Omental fat pad (tissue), 4 donors: Measurements from ENCODE around the gene CAPS. TPM values are rescaled to one million over a fixed set of nuclear protein-coding genes. Genes with fewer than 3 reads are reported as not detected.

Experiments used
- ATAC-seq: fragments of 150-250 bp; one replicate; pipeline ENCODE4 v1.9.1; 2016; ENCODE audit warnings: mild to moderate bottlenecking, moderate library complexity; ENCODE audit not compliant: low FRiP score
- DNase-seq: peaks from one replicate; pipeline ENCODE4 v3.0.0-alpha.2; 2019; ENCODE audit warnings: low spot score
- total RNA-seq, 4 donors: library from RNA; depleted of rRNA; stranded (reverse); fragments of >200 nt; gene quantifications; one replicate each; pipeline ENCODE4 v1.1.0, GENCODE V29; 2016
- TF ChIP-seq, protein P1 (sequence below), 3 donors: fragments of 450-650 bp; IDR thresholded peaks; one replicate each; pipeline ENCODE4 v1.5.1; 2016 to 2017; ENCODE audit warnings: antibody characterized with exemption in 3 of 3, mild to moderate bottlenecking in 3 of 3, moderate library complexity in 2 of 3

Gene CAPS
- total RNA-seq, 4 donors from 2014 or later = 2.3 to 9.0 (median 4.6) TPM

DNA sequence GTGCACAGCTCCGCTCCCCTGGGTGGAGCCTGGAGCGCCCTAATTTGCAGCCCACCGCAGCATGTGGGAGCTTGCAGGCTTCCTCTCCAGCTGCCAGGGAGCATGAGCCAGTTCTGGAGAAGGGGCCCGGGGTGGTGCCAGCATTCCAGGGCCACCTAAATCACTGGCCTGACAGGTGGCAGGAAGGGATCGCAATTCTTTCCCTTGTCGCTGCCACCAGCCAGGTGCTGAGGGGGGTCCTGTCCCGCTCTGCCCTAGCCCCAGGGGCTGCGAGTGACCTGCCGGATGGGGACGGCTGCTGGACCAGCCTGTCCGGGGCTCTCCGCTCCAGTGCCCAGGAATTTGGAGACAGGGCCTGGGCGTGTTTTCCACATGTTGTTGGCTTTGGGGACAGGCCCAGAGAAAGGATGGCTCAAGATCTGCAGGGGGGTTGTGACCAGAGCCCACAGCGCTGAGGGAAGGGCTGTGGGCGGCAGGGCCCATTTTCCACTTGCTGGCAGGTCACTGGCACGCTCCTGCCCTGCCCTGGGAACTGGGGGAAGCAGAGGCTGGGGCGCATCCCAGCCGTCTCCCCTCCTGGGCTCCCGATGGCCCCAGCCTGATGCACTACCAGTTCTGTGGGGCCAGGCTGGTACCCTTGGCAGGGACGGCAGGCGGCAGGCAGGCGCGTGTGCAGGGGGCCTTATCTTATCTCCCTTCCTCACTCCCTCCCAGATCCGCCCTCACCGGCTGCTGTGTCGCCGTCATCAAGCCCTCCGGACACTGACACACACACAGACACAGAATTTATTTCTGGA lies 19.9 kb upstream of the CAPS start:
- no peak for ATAC-seq
- no peak for DNase-seq

DNA sequence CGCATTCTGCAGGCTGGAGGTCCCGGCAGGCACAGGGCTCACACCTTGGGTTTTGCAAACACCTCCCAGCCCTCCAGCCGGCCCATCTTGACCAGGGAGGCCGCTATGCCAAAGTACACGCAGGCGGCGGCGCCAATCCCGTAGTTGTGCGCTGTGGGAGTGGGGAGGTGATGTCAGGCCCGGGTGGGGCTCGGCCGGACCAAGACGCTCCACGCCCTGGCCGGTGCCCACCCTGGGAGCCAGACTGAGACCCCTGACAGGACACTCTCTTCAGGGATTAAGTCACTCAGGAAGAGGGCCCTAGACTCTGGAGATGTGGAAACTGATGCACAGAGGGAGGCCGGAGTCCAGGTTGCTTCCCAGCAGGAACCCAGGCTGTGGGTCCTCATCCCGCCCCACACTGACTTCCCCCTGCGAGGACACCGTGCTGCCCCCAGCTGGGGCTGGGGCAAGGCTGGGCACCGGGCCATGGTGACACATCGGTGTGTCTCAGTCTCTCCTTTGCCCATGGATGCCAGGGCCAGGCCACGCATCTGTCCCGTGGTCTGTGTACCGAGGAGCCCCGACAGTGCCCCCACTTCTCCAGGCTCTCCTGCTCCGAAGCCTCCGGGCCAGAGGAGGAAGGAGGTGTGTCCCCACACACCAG lies 19.2 kb upstream of the CAPS start:
- ATAC-seq = no peak
- DNase-seq = no peak
- TF ChIP-seq, protein P1, sequence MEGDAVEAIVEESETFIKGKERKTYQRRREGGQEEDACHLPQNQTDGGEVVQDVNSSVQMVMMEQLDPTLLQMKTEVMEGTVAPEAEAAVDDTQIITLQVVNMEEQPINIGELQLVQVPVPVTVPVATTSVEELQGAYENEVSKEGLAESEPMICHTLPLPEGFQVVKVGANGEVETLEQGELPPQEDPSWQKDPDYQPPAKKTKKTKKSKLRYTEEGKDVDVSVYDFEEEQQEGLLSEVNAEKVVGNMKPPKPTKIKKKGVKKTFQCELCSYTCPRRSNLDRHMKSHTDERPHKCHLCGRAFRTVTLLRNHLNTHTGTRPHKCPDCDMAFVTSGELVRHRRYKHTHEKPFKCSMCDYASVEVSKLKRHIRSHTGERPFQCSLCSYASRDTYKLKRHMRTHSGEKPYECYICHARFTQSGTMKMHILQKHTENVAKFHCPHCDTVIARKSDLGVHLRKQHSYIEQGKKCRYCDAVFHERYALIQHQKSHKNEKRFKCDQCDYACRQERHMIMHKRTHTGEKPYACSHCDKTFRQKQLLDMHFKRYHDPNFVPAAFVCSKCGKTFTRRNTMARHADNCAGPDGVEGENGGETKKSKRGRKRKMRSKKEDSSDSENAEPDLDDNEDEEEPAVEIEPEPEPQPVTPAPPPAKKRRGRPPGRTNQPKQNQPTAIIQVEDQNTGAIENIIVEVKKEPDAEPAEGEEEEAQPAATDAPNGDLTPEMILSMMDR (IDR thresholded peaks at IDR 0.05) = no peak

More for the DNA sequence above, 19.9 kb upstream of the CAPS start:
- TF ChIP-seq, protein P1 (IDR thresholded peaks at IDR 0.05) = no peak

DNA sequence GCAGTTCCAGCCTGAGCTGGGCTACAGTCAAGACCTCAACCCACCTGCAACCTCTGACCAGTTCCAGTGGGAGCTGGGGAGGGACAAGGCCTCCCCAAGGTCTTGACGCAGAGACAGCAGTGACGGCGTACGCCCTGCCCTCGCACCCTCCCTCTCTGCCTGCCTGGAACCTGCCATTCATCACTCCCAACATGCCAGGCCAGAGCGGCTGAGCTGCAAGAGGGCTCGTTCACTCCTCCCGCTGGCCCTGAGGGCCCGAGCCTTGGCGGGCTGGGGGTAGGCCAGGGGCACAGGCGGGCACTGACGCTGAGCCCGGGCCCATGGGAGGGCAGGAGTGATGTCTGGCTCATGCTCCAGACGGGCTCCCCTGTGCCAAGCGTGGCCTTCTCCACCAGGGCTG lies 18.6 kb upstream of the CAPS start:
- DNase-seq = no peak
- TF ChIP-seq, protein P1 (IDR thresholded peaks at IDR 0.05) = no peak
- ATAC-seq = no peak

DNA sequence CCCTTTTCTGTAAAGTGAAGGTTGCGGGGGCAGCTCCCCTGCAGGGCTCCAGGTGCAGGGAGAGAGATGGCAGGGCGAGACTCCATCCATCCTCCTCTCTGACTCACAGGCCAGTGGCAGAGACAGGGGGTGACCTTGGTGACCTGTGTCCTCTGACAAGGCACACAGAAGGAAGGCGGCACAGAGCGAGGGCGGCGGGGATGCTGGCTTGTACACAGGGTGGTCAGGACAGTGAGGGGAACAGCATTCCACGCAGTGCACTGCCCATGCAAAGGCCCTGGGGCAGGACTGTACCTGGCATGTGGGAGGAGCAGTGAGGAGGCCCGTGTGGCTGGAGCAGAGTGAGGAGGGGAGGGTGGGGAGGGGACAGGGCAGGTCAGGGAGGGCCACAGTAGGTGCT lies 18.2 kb upstream of the CAPS start:
- ATAC-seq (no peak), DNase-seq (no peak)
- TF ChIP-seq, protein P1 (IDR thresholded peaks at IDR 0.05) = no peak

DNA sequence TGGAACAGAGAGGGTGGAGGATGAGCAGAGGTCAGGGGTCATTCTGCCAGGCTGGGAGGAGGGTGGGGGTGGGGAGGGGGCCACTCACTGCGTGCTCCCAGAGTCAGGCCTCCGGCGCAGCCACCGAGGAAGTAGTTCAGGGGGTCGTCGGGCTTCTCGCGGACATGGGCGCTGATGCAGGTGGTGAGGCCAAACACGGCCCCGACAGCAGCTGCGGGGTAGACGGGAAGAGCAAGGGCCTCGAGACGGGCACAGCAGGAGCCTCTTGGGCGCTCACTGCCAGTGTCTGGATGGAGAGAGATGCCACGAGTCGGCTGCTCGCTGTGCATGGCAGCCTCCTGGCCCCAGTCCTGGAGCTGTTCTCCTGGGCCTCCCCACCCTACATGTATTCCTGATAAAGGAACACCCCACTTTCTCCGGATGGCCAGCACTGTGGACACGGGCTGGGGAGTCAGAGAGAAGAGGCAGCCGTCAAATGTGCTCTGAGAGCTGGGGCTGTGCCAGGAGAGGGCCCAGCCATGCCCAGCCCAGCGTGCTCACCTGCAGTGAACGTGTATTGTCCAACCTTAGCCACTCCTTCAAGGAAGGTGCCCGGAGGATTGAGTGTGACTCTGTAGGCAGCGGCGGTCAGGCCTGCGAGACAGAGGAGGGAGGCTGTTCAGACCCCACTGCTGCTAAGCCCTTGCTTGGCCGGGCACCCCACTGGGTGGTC lies 17.5 kb upstream of the CAPS start:
- TF ChIP-seq, protein P1 (IDR thresholded peaks at IDR 0.05) = no peak
- DNase-seq (no peak), ATAC-seq (no peak)

DNA sequence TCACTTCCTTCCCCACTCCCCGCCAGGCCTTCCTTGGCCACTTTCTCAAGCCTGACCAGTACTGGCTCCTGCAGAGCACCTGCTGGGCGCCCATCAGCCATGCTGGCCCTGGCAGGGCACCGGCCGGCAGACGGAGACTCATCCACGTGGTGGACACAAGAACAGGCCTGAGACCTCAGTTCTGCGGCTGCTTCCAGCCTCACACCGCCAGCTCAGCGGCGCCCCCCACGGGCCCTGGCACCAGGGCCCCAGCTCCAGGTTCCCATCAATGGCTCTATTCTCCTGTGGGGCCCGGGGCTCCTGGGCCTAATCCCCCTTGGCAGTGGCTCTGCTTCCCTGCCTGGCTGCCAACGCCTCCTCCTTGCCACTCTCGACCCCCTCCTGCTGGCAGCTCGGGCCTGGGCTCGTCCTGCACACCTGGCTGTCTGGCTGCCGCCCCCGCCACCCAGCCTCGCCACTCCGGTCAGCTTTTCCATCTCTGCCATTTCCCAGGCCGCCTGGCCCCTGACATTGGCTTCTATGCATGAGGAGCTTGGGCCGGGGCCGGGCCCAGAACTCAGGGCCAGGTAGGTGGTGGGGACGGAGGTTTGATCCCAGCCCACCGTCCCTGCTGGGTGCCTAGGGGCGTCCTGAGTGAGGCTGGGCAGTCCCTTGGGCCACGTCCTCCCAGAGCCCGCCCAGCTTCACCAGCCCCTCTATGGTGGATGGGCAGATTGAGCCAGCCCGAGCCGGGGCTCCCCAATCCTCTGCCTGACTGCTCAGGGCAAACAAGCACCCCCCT lies 16.7 kb upstream of the CAPS start:
- TF ChIP-seq, protein P1 (IDR thresholded peaks at IDR 0.05) = no peak
- DNase-seq = no peak
- no peak for ATAC-seq
